ENCODE results near the gene RAB12. TPM values are rescaled to one million over a fixed set of nuclear protein-coding genes. Genes with fewer than 3 reads are reported as not detected.

Gene RAB12
- total RNA-seq, 1 experiment from 2014 or later, result 45.5 TPM

DNA sequence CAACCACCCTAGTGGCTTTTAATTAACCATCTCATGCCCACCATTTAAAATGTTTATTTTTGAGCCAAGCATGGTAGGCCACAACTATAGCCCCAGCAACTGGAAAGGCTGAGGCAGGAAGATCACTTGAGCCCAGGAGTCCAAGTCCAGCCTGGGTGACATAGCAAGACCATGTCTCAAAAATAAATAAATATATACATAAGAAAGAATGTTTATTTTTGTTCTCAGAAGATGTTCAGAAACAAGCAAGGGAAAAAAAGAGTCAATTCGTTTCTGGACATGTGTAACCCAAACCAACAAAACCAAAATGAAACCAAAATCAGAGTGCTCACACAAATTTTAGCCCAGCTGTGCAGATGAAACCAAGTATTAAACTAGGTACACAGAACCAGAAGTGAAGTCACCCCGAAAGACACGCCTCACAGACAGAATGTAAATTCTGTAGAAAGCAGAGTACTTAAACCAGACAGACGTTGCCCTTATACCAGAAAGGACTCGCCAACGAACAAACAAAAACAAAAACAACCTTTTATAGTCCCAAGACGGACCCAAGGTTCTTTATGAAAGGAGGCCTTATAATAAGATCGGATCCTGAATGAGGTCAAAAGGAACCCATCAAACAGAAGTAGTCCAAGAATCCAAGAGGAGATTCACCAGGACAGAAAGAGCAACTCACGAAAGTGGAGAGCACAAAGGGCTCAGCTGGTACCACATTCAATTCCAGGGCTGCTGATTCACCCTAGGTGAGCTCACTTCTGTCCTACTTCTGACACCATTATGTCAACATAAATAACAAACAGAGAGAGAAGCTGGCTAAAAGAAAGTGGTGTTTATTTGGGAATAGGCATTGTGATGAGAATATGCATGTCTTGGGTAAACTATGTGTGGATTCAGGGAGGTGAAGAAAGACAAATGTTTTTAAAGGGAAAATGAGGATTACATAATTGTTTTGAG lies 64.3 kb downstream of the RAB12 start:
- DNase-seq (ENCODE audit: extremely low read depth, low read depth), result no peak

DNA sequence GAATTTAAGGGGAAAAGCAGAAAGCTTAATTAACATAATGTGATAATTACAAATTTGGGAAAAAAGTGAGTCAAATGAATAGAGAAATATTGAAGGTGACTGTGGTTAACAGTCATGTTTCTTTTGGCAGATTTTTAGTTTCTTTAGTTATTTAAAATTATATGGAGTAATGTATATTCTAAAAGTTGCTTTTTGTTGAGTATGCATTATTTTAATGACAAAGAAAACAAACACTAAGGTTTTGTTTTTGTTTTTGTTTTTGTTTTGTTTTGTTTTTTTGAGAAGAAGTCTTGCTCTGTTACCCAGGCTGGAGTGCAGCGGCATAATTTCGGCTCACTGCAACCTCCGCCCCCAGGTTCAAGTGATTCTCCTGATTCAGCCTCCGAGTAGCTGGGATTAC lies 65.8 kb downstream of the RAB12 start:
- DNase-seq (ENCODE audit: extremely low read depth, low read depth), result no peak

DNA sequence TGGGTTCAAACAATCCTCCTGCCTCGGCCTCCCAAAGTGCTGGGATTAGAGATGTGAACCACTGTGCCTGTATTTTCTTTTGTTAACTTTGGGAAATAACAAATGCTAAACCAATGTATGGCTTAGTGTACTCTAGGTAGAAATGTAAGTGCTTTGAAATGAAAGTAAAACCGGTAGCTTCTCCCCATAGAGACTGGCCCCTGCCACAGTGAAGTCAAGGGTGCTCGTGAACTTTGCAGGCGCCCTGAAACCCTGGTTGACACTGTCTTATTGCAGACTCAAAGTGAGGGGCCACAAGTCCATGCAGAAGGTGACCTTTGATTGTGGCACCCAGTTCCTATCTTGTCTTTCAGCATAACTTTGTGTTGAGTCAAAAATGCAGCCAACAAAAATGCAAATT lies 72.0 kb downstream of the RAB12 start:
- DNase-seq (ENCODE audit: extremely low read depth, low read depth), result no peak

DNA sequence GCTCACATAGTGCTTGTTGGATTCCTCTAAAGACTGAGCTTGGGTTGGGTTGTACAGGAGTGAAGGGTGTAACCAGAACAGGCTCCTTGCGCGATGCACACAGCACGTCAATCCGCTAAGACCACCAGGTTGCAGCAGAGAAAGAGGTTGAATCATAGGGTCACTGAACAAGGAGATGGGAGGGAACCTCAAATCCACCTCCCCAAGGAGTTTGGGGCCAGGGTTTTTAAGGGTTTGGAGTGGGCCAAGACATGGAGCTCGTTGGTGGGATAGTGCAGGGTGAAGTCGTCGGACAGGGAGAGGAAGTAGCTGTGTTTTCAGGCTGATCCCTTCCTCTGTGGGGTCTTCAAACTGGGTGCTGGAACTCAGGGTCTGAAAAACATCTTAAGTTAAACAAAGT lies 75.3 kb downstream of the RAB12 start:
- no peak for DNase-seq (ENCODE audit: extremely low read depth, low read depth)

DNA sequence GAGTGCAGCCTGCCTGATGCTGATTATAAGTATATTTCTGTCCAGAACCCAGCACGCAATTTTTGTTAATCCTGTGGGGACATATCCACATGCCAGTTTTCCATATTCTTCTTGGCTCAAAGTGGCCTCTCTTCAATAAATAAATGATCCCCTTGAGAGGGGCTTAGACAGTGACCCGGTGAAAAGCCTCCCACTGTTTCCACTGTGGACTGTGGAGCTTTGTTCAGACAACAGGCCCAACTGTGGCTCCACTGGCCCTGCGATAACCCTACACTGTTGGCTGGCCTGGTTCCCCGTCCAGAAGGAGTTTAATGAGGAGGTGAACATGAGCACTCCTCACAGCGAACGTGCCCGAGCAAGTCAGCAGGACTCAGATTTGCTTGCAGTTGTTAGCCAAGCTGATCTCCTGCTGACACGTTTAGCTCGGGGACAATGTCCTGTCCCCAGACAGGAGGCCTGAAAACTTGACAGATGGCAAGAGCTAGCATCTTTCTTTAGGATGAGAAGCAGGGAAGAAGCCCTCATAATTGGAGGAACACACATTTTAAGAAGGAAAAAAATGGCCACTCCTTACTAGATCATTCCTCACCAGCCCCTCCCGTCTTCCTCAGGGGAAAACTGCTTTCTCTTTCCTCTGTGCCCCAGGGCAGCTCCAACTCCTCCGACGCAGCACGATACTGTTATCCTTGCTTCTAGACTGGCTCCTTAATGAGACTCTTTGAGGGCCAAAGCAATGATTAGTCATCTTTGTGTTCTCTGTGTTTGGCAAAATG lies 76.1 kb downstream of the RAB12 start:
- DNase-seq (ENCODE audit: extremely low read depth, low read depth), result no peak

DNA sequence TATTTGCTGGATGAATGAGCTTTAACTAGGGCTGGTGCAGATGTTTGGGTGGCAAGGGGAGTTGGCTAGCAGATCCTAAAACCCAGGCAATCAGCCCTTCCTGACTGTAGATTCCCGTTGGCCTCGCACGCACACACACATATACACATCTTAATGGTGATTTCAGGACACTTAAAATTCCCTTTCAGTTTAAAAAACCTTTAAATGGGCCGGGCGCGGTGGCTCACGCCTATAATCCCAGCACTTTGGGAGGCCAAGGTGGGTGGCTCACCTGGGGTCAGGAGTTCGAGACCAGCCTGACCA lies 76.6 kb downstream of the RAB12 start:
- no peak for DNase-seq (ENCODE audit: extremely low read depth, low read depth)

DNA sequence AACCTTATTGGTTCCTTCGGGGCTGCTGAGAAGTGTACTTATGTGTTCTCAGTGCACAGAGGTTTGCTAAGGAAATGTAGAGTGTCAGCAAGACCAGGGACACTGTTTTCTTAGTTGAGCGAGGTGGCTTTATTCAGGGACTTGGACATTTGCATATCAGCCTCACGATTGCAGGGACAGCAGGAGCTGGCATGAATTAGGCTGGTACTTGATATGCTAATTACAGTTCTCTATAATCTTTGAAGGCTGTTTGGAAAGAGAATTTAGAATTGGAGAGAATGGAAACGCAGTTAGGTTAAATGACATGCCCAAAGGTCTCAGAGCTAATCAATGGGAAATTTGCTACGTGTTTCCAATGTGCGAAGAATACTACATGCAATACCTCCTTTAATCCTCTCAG lies 77.4 kb downstream of the RAB12 start:
- no peak for DNase-seq (ENCODE audit: extremely low read depth, low read depth)

DNA sequence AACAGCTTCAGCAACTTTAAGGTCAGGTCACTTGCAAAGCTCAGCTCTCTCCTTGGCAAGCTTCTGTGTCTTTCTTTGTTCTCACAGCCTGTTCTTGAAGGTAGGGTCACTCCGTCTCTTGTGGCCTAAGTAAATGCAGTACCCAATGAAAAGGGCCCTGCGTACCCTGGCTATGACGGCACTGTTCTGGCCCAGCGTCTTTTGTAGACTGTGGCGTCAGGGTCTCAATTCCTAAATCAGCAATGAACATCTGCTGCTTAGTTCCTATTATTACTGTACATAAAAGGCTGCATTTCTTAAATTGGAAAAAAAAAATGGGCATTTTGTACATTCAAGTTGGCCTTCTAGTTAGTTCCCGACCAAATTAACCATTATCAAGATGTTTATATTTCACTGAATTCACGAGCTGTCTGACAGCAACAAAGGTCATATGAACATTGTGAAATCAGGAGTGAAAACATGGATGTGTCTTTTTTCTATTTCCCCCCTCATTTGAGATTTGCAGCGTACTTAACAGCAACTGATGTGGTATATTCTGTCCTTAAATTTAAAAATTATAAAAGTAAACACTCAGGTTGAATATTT lies 79.1 kb downstream of the RAB12 start:
- no peak for DNase-seq (ENCODE audit: extremely low read depth, low read depth)

DNA sequence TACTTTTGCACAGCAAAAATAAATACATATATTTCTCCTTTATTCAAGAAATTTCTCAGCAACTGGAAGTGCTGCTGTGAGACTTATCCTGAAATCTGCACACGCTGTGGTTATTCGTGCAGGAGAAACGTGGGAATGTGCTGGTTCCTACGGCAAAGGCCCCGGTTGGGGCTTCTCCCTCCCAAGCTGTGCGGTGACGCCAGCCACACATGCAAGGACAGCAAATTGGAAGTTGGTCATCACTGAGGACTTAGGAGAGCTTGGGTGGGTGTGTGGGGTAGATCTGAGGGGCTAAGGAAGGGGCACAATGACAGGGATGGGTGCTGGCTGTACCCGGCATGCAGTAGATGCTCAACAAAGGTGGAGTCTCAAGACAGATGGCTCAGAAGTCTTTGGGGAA lies 79.6 kb downstream of the RAB12 start:
- DNase-seq (ENCODE audit: extremely low read depth, low read depth), result no peak

Other genes with a start within 250 kb of the RAB12 start
- 27.0 TPM in 2 replicates for gene MTCL1, start 96.1 kb downstream of the RAB12 start, total RNA-seq (2014; rRNA removed; shearing (Covaris generic))